GM23248 (cell line): ENCODE measurements around the gene ZNF208.

Source experiments
- EZH2 ChIP-seq: fragments of 200-600 bp; sonication (generic); IDR thresholded peaks from 2 replicates; pipeline ENCODE4 v1.6.1; 2018; ENCODE audit warnings: antibody characterized with exemption, mild to moderate bottlenecking; ENCODE audit not compliant: insufficient read depth, poor library complexity, severe bottlenecking
- EZH2phosphoT487 ChIP-seq: fragments of 200-600 bp; sonication (generic); IDR thresholded peaks from 2 replicates; pipeline ENCODE4 v1.6.1; 2018; ENCODE audit warnings: antibody characterized with exemption, moderate library complexity, mild to moderate bottlenecking, low read depth; ENCODE audit not compliant: insufficient read depth

DNA sequence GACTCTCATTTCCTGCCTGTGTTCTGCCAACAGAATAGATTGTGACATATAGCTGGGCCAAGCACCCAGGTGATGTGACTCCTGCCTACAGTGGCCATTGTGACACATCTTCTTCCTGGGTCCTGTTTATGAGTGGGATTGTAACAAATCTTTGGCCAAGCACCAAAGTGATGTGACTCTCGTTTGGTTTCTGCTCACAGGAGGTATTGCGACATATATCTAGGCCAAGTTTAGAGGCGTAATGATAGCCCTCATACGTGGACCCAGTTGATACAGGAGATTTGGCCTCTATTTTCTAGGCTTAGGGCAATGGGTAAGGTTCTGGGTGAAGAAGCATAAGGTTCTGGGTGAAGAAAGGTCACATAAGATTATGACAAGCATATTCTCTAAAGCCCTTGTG, 76.2 kb downstream of the ZNF208 start:
- TF ChIP-seq EZH2, result no peak
- TF ChIP-seq EZH2phosphoT487, result no peak
